Colonic mucosa (tissue), 4 donors: ENCODE measurements around the gene CORO2A. TPM values are rescaled to one million over a fixed set of nuclear protein-coding genes. Genes with fewer than 3 reads are reported as not detected.

Source experiments
- DNase-seq: peaks from one replicate; pipeline ENCODE4 v3.0.0-alpha.2; 2020
- H3K27ac ChIP-seq: fragments of 200-600 bp; one replicate; pipeline ENCODE4 v1.8.0; 2021
- H3K27me3 ChIP-seq: fragments of 200-600 bp; one replicate; pipeline ENCODE4 v1.8.0; 2021
- H3K36me3 ChIP-seq: fragments of 200-600 bp; one replicate; pipeline ENCODE4 v1.8.0; 2021
- H3K4me1 ChIP-seq: fragments of 200-600 bp; one replicate; pipeline ENCODE4 v1.8.0; 2021; ENCODE audit warnings: mild to moderate bottlenecking
- H3K4me3 ChIP-seq: fragments of 200-600 bp; one replicate; pipeline ENCODE4 v1.8.0; 2021
- H3K9ac ChIP-seq, 2 donors: one replicate each; pipeline ENCODE4 v1.7.0; 2013; ENCODE audit warnings: control low read depth in 2 of 2, low read depth in 2 of 2, low read length in 2 of 2
- H3K9me3 ChIP-seq: fragments of 200-600 bp; one replicate; pipeline ENCODE4 v1.8.0; 2021
- intact Hi-C: fragments of 100-400 bp; cut with DNase I; formaldehyde crosslinking; loops from one replicate; pipeline ENCODE4 v1.14.1; 2022
- total RNA-seq, 2 donors: library from RNA; stranded (reverse); fragmentation: NEBNext Ultra II Directional in 1 of 2; extraction: Animal tissue kit (Norgen Biotek cat#: 25700) in 1 of 2; gene quantifications; one replicate each; pipeline ENCODE4 v1.2.1, GENCODE V29; 2021
- TF ChIP-seq, protein P1 (sequence below): fragments of 200-600 bp; IDR thresholded peaks from one replicate; pipeline ENCODE4 v1.8.0; 2022; ENCODE audit warnings: antibody characterized with exemption, mild to moderate bottlenecking
- donor health status: healthy.
- donor health status: DM: no; HTN: no; CAD: no.
- donor health status: DM: no; HTN: no; CAD: no.

The CORO2A gene
- total RNA-seq, 2 donors from 2014 or later: 53.8 to 68.1 TPM

DNA sequence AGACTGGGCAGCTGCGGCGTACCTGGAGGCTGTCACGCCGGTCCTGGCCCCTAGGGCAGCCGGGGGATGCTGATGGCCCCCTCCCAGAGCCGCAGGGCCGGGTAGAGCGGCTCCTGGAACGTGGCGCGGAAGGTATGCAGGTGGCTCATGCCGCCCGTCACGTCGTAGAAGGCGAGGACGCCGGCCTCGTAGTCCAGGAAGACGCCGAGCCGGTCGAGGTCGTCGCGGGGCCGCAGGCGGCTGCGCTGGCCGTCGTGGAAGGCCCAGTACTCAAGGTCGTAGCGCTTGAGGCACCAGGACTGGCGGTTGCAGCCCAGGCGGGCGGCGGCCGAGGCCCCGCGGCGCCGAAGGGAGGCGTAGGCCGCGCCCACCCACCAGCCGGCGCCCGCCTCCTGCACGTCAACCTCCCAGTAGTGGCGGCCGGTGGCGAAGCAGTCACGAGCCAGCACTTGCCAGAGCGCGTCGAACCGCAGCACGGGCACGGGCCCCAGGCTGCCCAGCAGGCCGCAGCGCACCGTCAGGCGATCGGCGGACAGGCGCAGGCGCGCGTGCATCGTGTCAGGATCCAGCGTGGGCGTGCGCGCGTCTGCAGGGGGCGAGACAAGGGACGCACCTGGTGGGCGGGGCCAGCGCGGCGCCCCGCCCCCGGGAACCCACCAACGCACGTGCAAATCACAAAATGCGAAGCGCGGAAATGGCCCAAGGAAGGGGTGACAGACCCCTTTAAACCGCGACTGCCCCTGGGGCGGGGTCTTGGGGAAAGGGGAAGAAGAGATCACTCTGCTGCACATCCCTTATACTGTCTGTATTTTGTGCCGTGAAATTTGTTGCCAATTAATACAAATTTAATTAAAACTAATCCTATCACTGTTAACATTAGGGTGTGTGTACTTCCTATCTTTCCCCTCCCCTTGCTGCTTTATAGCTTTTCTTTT, 104.8 kb downstream of the CORO2A start:
- TF ChIP-seq, protein P1, sequence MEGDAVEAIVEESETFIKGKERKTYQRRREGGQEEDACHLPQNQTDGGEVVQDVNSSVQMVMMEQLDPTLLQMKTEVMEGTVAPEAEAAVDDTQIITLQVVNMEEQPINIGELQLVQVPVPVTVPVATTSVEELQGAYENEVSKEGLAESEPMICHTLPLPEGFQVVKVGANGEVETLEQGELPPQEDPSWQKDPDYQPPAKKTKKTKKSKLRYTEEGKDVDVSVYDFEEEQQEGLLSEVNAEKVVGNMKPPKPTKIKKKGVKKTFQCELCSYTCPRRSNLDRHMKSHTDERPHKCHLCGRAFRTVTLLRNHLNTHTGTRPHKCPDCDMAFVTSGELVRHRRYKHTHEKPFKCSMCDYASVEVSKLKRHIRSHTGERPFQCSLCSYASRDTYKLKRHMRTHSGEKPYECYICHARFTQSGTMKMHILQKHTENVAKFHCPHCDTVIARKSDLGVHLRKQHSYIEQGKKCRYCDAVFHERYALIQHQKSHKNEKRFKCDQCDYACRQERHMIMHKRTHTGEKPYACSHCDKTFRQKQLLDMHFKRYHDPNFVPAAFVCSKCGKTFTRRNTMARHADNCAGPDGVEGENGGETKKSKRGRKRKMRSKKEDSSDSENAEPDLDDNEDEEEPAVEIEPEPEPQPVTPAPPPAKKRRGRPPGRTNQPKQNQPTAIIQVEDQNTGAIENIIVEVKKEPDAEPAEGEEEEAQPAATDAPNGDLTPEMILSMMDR: no peak
- Histone ChIP-seq H3K4me1 (no peaks in the 10 kb centered on the region), H3K9me3 (no peaks in the 10 kb centered on the region), H3K4me3 (no peak overlapping the region), H3K9ac (peak overlapping the region in 1 of 2 donors; percentile 7), H3K27me3 (no peaks in the 10 kb centered on the region), H3K27ac (no peak overlapping the region), H3K36me3 (no peaks in the 10 kb centered on the region)
- no peak for DNase-seq
- intact Hi-C loops: no loop called here

DNA sequence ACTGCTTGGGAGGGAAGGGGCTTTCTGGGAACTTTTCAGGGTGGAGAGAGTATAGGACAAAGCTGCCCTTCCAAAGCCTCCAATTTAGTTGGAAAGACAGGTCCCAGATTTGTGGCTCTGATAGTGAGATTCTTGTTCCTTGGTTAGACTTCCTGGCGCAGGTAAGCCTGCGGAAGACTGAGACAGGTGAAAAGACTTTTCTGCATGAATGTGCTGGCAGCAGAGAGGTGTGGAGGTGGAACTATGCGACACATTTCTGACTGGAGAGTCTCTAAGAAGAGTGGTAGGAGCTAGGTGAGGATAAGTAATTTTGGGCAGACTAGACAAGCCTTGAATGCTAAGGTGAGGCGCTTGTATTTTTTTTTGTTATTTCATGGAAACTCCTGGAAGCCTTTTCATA, 106.0 kb downstream of the CORO2A start:
- TF ChIP-seq, protein P1: no peak
- intact Hi-C loops: no loop called here
- no peaks in the 10 kb centered on the region for H3K4me1 ChIP-seq
- H3K4me3 ChIP-seq: no peak overlapping the region
- no peak for DNase-seq
- no peak overlapping the region for H3K27ac ChIP-seq
- no peaks in the 10 kb centered on the region for H3K36me3 ChIP-seq
- H3K27me3 ChIP-seq: no peaks in the 10 kb centered on the region
- no peak overlapping the region for H3K9ac ChIP-seq
- no peaks in the 10 kb centered on the region for H3K9me3 ChIP-seq

DNA sequence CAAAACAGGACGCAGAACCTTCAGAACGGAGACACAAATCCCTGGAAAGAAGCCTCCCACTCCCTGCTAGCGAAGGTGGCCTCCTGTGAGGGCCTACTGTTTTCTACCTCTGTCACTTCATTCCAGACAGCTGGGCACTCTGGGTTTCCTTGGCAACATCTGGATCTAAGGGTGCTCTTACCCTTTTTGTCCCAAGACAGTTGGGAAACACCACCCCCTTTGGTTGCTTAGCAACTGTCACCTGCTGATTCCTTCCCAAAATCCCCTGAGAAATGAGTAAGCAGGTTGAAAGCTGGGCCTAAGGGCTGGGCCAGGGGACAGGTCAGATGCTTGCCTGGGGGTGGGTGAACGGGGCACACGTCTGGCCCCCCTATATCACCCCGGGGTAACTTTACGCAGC, 106.5 kb downstream of the CORO2A start:
- Histone ChIP-seq H3K9me3 (no peaks in the 10 kb centered on the region), H3K36me3 (peaks cover 5% of the 10 kb centered on the region), H3K27me3 (no peaks in the 10 kb centered on the region), H3K4me1 (peaks cover 4% of the 10 kb centered on the region), H3K9ac (no peak overlapping the region), H3K4me3 (no peak overlapping the region), H3K27ac (no peak overlapping the region)
- DNase-seq: no peak
- intact Hi-C loops: no loop called here
- TF ChIP-seq, protein P1: no peak

DNA sequence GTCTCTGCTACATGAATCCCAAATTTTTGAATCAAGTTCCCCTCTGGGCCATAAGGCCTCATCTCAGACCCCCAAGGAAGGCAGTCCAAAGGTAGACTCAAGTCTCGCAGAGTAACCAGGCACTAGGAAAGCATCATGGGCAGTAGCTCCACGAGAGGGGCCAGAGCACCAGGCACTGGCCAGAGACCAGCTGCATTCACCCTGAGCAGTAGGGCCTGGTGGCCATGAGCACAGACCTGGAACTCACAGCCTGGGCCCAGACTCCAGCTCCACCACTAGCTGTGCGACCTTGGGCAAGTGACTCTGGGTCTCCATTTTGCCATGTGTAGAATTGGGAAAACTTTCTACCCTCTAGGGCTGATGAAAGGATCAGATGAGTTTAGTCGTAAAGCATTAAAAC, 107.4 kb downstream of the CORO2A start:
- Histone ChIP-seq H3K27me3 (no peaks in the 10 kb centered on the region), H3K4me1 (peaks cover 6% of the 10 kb centered on the region), H3K9ac (no peak overlapping the region), H3K4me3 (no peak overlapping the region), H3K9me3 (no peaks in the 10 kb centered on the region), H3K36me3 (peaks cover 12% of the 10 kb centered on the region), H3K27ac (no peak overlapping the region)
- no peak for DNase-seq
- TF ChIP-seq, protein P1: no peak
- intact Hi-C loops: no loop called here

DNA sequence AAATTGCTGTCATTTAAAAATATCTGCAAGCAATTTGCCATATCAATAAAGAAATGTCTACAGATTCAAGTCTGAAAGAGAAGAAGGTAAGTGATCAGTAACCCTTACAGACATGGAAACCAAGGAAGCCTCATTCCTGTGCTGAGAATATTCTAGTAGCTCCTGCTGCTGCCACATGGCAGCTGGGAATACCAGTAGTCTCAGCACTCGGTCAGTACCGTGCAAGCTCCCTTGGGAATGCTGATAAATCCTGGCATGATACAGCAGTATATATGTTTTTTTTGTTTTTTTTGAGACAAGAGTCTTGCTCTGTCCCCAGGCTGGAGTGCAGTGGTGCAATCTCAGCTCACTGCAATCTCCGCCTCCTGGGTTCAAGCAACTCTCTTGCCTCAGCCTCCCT, 108.0 kb downstream of the CORO2A start:
- H3K27ac ChIP-seq: no peak overlapping the region
- no peaks in the 10 kb centered on the region for H3K27me3 ChIP-seq
- H3K36me3 ChIP-seq: peaks cover 15% of the 10 kb centered on the region
- H3K4me3 ChIP-seq: no peak overlapping the region
- no peak overlapping the region for H3K9ac ChIP-seq
- intact Hi-C loops: no loop called here
- peaks cover 6% of the 10 kb centered on the region for H3K4me1 ChIP-seq
- TF ChIP-seq, protein P1: no peak
- no peak for DNase-seq
- no peaks in the 10 kb centered on the region for H3K9me3 ChIP-seq
